T-cell (primary cell): ENCODE measurements around the gene KIAA1549. TPM values are rescaled to one million over a fixed set of nuclear protein-coding genes. Genes with fewer than 3 reads are reported as not detected.

Source experiments
- ATAC-seq, 4 experiments: fragments of 200-7000 bp in 3 of 4; fragments of 150-1000 bp in 1 of 4; cut with Tn5 transposase; replicated peaks in 1 of 4; 1 replicate in 3 of 4; 2 replicates in 1 of 4; pipeline ENCODE4 v1.10.0; 2021; ENCODE audit warnings: moderate library complexity in 3 of 4, mild to moderate bottlenecking in 2 of 4, moderate number of reproducible peaks in 1 of 4
- CTCF ChIA-PET, 2 donors: fragments of 300-600 bp; sonication (Branson Sonifier 250); formaldehyde crosslinking; loops; one replicate each; lab custom pipeline; 2022; ENCODE audit warnings: antibody characterized with exemption in 2 of 2; lab: Charles Lee
- POLR2A ChIA-PET, 2 donors: fragments of 300-600 bp; sonication (Branson Sonifier 250); formaldehyde crosslinking; loops; one replicate each; lab custom pipeline; 2022; ENCODE audit warnings: antibody characterized with exemption in 2 of 2; lab: Charles Lee
- DNase-seq, 35 experiments: peaks; one replicate each; pipeline versions ENCODE4 v3.0.0 to v3.0.0-alpha.2; 2013 to 2023
- H3K27ac ChIP-seq: one replicate; pipeline ENCODE4 v1.5.1; 2013; ENCODE audit warnings: low read length
- H3K27me3 ChIP-seq, 2 experiments: replicated peaks in 1 of 2; 1 replicate in 1 of 2; 2 replicates in 1 of 2; pipeline versions ENCODE4 v1.6.1 to v1.7.0; 2013; ENCODE audit warnings: low read length in 1 of 2, mixed read lengths in 1 of 2; ENCODE audit not compliant: control insufficient read depth in 2 of 2, insufficient read depth in 2 of 2; ENCODE audit errors: extremely low read depth in 1 of 2
- H3K36me3 ChIP-seq, 2 donors: 1 replicate in 1 of 2; 2 replicates in 1 of 2; pipeline versions ENCODE4 v1.6.1 to v1.7.0; 2013; ENCODE audit warnings: low read length in 1 of 2; ENCODE audit not compliant: control insufficient read depth in 2 of 2, insufficient read depth in 1 of 2; ENCODE audit errors: extremely low read depth in 1 of 2
- H3K4me1 ChIP-seq, 2 experiments: 1 replicate in 1 of 2; 2 replicates in 1 of 2; pipeline versions ENCODE4 v1.6.1 to v1.7.0; 2013; ENCODE audit warnings: low read length in 2 of 2, mixed read lengths in 1 of 2; ENCODE audit not compliant: insufficient read depth in 2 of 2, control insufficient read depth in 1 of 2; ENCODE audit errors: extremely low read depth in 1 of 2
- H3K4me3 ChIP-seq, 2 donors: 1 replicate in 1 of 2; 2 replicates in 1 of 2; pipeline versions ENCODE4 v1.5.1 to v1.7.0; 2013; ENCODE audit warnings: mild to moderate bottlenecking in 2 of 2, low read length in 1 of 2, moderate library complexity in 1 of 2; ENCODE audit not compliant: control insufficient read depth in 1 of 2; ENCODE audit errors: extremely low read depth in 1 of 2
- H3K9me3 ChIP-seq: 2 replicates; pipeline ENCODE4 v1.7.0; 2013
- H3K27ac Mint-ChIP-seq, 2 donors: one replicate each; pipeline ENCODE4 v1.8.0; 2020 to 2021; ENCODE audit warnings: mild to moderate bottlenecking in 2 of 2, mixed read lengths in 2 of 2
- H3K27me3 Mint-ChIP-seq, 2 donors: one replicate each; pipeline ENCODE4 v1.8.0; 2021 to 2022; ENCODE audit warnings: mixed read lengths in 2 of 2
- H3K36me3 Mint-ChIP-seq: one replicate; pipeline ENCODE4 v1.8.0; 2021; ENCODE audit warnings: mixed read lengths
- H3K4me1 Mint-ChIP-seq, 3 donors: one replicate each; pipeline ENCODE4 v1.8.0; 2020 to 2022; ENCODE audit warnings: mixed read lengths in 3 of 3, mild to moderate bottlenecking in 1 of 3
- H3K4me3 Mint-ChIP-seq, 3 donors: one replicate each; pipeline ENCODE4 v1.8.0; 2020 to 2022; ENCODE audit warnings: mild to moderate bottlenecking in 3 of 3, mixed read lengths in 3 of 3, moderate library complexity in 3 of 3
- H3K9me3 Mint-ChIP-seq, 3 donors: one replicate each; pipeline ENCODE4 v1.8.0; 2020 to 2022; ENCODE audit warnings: mixed read lengths in 3 of 3
- WGBS: methylation state at CpG from one replicate; pipeline ENCODE4 v1.1.5; 2013; ENCODE audit warnings: missing lambda C conversion rate; ENCODE audit not compliant: insufficient coverage; 5-methylcytosine and 5-hydroxymethylcytosine counted together
- total RNA-seq, 35 experiments: library from RNA in 6 of 35; stranded (reverse) in 6 of 35; fragments of 120-200 nt in 1 of 35; gene quantifications; one replicate each; pipeline versions ENCODE4 v1.2.1 to v1.2.4 and lab custom pipeline; 2013 to 2026

The KIAA1549 gene
- total RNA-seq, 5 donors from 2014 or later (not counting 1 experiment from before 2014, with no cell fraction given) = 0.05 to 0.29 (median 0.15) TPM

DNA sequence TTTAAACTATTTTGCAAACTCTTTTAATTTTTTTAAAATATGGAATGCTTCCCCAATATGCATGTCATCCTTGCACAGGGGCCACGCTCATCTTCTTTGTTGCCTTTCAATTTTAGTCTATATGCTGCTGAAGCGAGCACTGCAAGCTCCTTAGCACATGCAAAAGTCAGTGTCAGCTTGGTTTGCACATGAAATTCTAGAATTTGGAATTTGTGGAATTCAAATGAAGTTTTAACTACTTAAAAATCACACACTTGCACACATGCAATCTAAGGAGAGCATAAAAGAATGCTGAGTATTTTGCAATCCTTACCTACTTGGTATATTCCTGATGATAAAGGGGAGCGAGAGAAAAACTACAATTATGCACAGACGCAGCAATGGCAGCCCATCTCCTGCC, 104.9 kb downstream of the KIAA1549 start:
- H3K27ac Mint-ChIP-seq = peak overlapping the region in 1 of 2 donors; percentile 84
- no peak overlapping the region for H3K4me3 ChIP-seq
- no peaks in the 10 kb centered on the region for H3K9me3 ChIP-seq
- H3K4me1 Mint-ChIP-seq = peaks cover 14 to 23% (median 18%) of the 10 kb centered on the region in 3 donors
- no peaks in the 10 kb centered on the region for H3K9me3 Mint-ChIP-seq
- H3K4me3 Mint-ChIP-seq = peak overlapping the region in 1 of 3 donors; percentile 13
- H3K4me1 ChIP-seq = peaks cover 3 to 12% of the 10 kb centered on the region in 2 experiments
- no CpG with 5 or more reads among the region's 4 CpGs for WGBS
- CTCF ChIA-PET = interaction anchor here (1.0 to 1.9 kb wide), 3 partner anchors 9 to 10 kb away, joined by 4 to 9 read pairs (median 5); no protein-coding TSS in a partner anchor
- H3K27me3 ChIP-seq = no peaks in the 10 kb centered on the region
- no peaks in the 10 kb centered on the region for H3K27me3 Mint-ChIP-seq
- H3K36me3 Mint-ChIP-seq = no peaks in the 10 kb centered on the region
- H3K27ac ChIP-seq = no peak overlapping the region
- no peak for DNase-seq
- POLR2A ChIA-PET = no interaction called here
- peak in 1 of 4 experiments; percentile 3 for ATAC-seq
- H3K36me3 ChIP-seq = no peaks in the 10 kb centered on the region

DNA sequence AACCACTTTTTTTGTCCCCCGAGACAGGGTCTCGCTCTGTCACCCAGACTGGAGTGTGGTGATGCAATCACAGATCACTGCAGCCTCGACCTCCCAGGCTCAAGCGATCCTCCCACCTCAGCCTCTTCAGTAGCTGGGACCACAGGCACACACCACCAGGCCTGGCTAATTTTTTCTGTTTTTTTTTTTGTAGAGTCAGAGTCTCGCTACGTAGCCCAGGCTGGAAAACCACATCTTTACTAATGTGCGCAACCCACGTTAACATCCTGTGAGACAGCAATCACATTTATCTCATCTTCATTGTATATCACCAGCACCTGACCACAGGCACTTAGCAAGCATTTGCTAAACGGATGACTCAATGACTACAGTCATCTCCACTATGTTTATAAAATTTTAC, 105.4 kb downstream of the KIAA1549 start:
- ATAC-seq (peak; percentile 98 to 99 (median 99)), DNase-seq (peak; percentile 22 to 81 (median 56))
- Mint-ChIP-seq H3K36me3 (no peaks in the 10 kb centered on the region), H3K4me3 (no peak overlapping the region), H3K27ac (peak overlapping the region; percentile 80 to 84), H3K27me3 (no peaks in the 10 kb centered on the region), H3K4me1 (peaks cover 14 to 23% (median 18%) of the 10 kb centered on the region in 3 donors), H3K9me3 (no peaks in the 10 kb centered on the region)
- Histone ChIP-seq H3K27ac (no peak overlapping the region), H3K9me3 (no peaks in the 10 kb centered on the region), H3K4me1 (peaks cover 3 to 12% of the 10 kb centered on the region in 2 experiments), H3K36me3 (no peaks in the 10 kb centered on the region), H3K4me3 (no peak overlapping the region), H3K27me3 (no peaks in the 10 kb centered on the region)
- POLR2A ChIA-PET = interaction anchor here in 1 of 2 donors (0.6 kb wide), 1 partner anchor 33 kb away, joined by 5 read pairs; no protein-coding TSS in a partner anchor
- CTCF ChIA-PET = interaction anchor here (0.7 to 1.9 kb wide), 4 partner anchors 9 to 120 kb away, joined by 3 to 9 read pairs (median 4); no protein-coding TSS in a partner anchor
- WGBS = 13% methylated on average over 7 of the region's 9 CpGs

DNA sequence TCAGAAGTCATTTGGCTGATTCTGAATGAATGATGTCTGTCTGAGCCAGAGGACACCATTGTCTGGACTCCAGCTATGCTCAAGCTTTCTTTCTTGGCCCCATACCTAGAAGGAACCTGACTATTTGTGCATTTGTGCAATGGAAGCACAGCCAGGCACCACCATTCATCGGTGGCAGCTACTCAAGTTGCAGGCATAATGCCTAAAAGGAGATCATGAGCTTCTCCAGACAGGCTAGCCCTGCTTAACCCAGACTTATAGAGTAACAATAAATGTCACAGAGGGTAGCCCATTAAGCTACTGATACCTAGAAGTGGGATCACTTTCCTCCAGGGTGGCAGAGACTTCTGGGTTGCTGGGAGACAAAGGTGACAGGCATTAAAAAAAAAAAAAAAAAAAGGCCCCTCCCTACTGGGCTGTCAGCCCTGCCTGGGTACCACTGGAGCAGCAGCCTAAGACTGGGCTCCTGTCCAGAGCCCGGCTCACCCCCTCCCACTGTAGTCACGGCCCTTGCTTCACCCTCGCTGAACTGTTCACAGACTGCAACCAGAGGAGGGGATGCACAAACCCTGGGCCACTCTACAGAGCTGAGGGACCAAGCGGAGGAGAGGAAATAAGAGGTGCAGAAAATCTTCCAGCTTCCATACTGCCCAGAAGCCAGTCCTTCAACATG, 107.8 kb downstream of the KIAA1549 start:
- no peak overlapping the region for H3K27ac Mint-ChIP-seq
- no peaks in the 10 kb centered on the region for H3K9me3 Mint-ChIP-seq
- no peak overlapping the region for H3K4me3 Mint-ChIP-seq
- H3K27me3 ChIP-seq = peaks cover 0 to 10% of the 10 kb centered on the region in 2 experiments
- H3K36me3 ChIP-seq = no peaks in the 10 kb centered on the region
- H3K9me3 ChIP-seq = no peaks in the 10 kb centered on the region
- CTCF ChIA-PET = interaction anchor here (0.7 to 1.6 kb wide), 4 partner anchors 13 to 451 kb away, joined by 4 to 8 read pairs (median 6); no protein-coding TSS in a partner anchor
- H3K27me3 Mint-ChIP-seq = peaks cover 0 to 6% of the 10 kb centered on the region in 2 donors
- H3K4me3 ChIP-seq = no peak overlapping the region
- 92% methylated on average over 4 of the region's 5 CpGs for WGBS
- H3K4me1 Mint-ChIP-seq = peaks cover 14 to 23% (median 18%) of the 10 kb centered on the region in 3 donors
- H3K36me3 Mint-ChIP-seq = no peaks in the 10 kb centered on the region
- POLR2A ChIA-PET = interaction anchor here in 1 of 2 donors (0.7 kb wide), 1 partner anchor 191 kb away, joined by 7 read pairs; no protein-coding TSS in a partner anchor
- H3K27ac ChIP-seq = no peak overlapping the region
- DNase-seq (no peak), ATAC-seq (no peak)
- H3K4me1 ChIP-seq = peaks cover 3 to 12% of the 10 kb centered on the region in 2 experiments

DNA sequence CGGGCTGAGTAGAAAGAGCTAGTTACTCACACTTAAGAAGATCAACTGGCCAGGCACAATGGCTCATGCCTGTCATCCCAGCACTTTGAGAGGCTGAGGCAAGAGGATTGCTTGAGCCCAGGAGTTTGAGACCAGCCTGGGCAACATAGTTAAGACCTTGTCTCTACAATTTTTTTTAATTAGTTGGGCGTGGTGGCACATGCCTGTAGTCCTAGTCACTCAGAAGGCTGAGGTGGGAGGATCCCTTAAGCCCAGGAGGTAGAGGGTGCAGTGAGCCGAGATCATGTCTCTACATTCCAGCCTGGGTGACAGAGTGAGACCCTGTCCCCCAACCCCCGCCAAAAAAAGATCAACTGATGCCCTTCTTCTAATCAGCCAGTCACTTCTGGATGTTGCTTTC, 108.6 kb downstream of the KIAA1549 start:
- H3K4me1 Mint-ChIP-seq = peaks cover 14 to 23% (median 18%) of the 10 kb centered on the region in 3 donors
- H3K27ac Mint-ChIP-seq = no peak overlapping the region
- Histone ChIP-seq H3K9me3 (no peaks in the 10 kb centered on the region), H3K27ac (no peak overlapping the region), H3K27me3 (peaks cover 0 to 10% of the 10 kb centered on the region in 2 experiments), H3K4me1 (peaks cover 3 to 12% of the 10 kb centered on the region in 2 experiments), H3K4me3 (no peak overlapping the region), H3K36me3 (no peaks in the 10 kb centered on the region)
- POLR2A ChIA-PET = no interaction called here
- DNase-seq = no peak
- no peaks in the 10 kb centered on the region for H3K36me3 Mint-ChIP-seq
- no peak overlapping the region for H3K4me3 Mint-ChIP-seq
- peaks cover 0 to 6% of the 10 kb centered on the region in 2 donors for H3K27me3 Mint-ChIP-seq
- CTCF ChIA-PET = interaction anchor here in 1 of 2 donors (1.1 kb wide), 1 partner anchor 14 kb away, joined by 6 read pairs; no protein-coding TSS in a partner anchor
- no peaks in the 10 kb centered on the region for H3K9me3 Mint-ChIP-seq
- ATAC-seq = no peak
- 92% methylated on average over 3 of the region's 4 CpGs for WGBS

DNA sequence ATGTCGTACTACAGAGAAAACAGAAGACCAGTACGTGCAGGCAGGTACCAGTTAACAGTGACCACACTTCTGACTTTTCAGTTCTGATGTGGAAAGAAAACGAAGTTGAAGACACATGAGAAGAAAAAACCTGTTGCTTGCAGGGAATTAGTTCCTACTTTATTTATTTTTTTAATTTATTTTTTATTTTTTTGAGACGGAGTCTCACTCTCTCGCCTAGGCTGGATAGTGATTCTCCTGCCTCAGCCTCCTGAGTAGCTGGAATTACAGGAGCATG, 109.4 kb downstream of the KIAA1549 start:
- ChIA-PET POLR2A (no interaction called here), CTCF (interaction anchor here in 1 of 2 donors (0.5 kb wide), 1 partner anchor 12 kb away, joined by 11 read pairs; no protein-coding TSS in a partner anchor)
- H3K27me3 ChIP-seq = peaks cover 0 to 10% of the 10 kb centered on the region in 2 experiments
- H3K9me3 Mint-ChIP-seq = no peaks in the 10 kb centered on the region
- no peak overlapping the region for H3K4me3 Mint-ChIP-seq
- H3K27me3 Mint-ChIP-seq = peaks cover 0 to 6% of the 10 kb centered on the region in 2 donors
- no peak overlapping the region for H3K4me3 ChIP-seq
- DNase-seq = no peak
- H3K4me1 Mint-ChIP-seq = peaks cover 14 to 22% (median 18%) of the 10 kb centered on the region in 3 donors
- H3K27ac ChIP-seq = no peak overlapping the region
- H3K9me3 ChIP-seq = no peaks in the 10 kb centered on the region
- peaks cover 3 to 12% of the 10 kb centered on the region in 2 experiments for H3K4me1 ChIP-seq
- ATAC-seq = no peak
- 100% methylated on average over 2 of the region's 5 CpGs for WGBS
- no peak overlapping the region for H3K27ac Mint-ChIP-seq
- no peaks in the 10 kb centered on the region for H3K36me3 Mint-ChIP-seq
- no peaks in the 10 kb centered on the region for H3K36me3 ChIP-seq

DNA sequence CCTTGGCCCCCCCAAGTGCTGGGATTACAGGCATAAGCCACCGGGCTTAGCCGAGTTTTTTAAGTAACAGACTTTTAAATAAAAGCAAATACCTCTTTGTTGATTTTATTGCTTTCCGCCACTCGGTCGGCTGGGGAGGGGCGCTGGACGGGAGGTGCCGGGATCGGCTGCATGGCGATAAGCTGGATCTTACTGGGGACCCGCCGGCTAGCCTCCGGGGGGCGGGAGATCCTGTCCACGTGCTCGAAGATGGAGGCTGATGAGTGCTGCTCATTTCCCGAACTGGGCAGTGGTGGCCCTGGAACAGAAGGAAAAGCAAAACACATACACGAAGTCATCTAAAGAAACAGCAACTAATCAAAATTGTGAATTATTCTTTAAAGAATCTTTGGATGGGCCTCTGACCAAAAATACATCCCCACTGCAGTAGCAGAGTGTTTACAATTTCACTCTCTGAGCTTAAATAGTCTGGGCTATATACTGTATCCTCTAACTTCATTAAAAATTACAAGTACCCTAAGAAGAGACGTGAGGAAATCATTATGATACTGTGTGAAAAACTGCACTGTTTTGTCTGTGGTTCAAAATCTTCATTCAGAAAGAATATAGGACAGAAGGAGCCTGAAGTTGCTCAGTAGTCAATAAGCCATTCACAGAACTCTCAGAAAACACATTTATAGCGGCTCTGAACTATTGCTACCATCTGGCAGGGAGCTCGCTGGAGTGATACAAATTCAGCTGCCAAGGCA, 110.0 kb downstream of the KIAA1549 start:
- no peak overlapping the region for H3K4me3 Mint-ChIP-seq
- H3K27me3 ChIP-seq = peaks cover 0 to 10% of the 10 kb centered on the region in 2 experiments

More for the DNA sequence above, 110.0 kb downstream of the KIAA1549 start:
- Mint-ChIP-seq H3K36me3 (no peaks in the 10 kb centered on the region), H3K4me1 (peaks cover 11 to 17% (median 13%) of the 10 kb centered on the region in 3 donors), H3K9me3 (no peaks in the 10 kb centered on the region), H3K27ac (no peak overlapping the region), H3K27me3 (peaks cover 0 to 6% of the 10 kb centered on the region in 2 donors)
- CTCF ChIA-PET = interaction anchor here in 1 of 2 donors (0.5 kb wide), 1 partner anchor 12 kb away, joined by 11 read pairs; no protein-coding TSS in a partner anchor
- Histone ChIP-seq H3K27ac (no peak overlapping the region), H3K4me1 (peaks cover 3 to 8% of the 10 kb centered on the region in 2 experiments), H3K9me3 (no peaks in the 10 kb centered on the region), H3K4me3 (no peak overlapping the region), H3K36me3 (no peaks in the 10 kb centered on the region)
- ATAC-seq (no peak), DNase-seq (no peak)
- POLR2A ChIA-PET = no interaction called here
- WGBS = 94% methylated on average over 16 of the region's 21 CpGs
